Activated B cell treated with CpG ODN at 0.5 μM for 24 hours (primary cell): Measurements from ENCODE around the gene HRC. TPM values are rescaled to one million over a fixed set of nuclear protein-coding genes. Genes with fewer than 3 reads are reported as not detected.
A peak's percentile ranks its signal among the peaks of the same experiment; 100 is the strongest.
"Not testable (repeated sequence)": the region's sequence is repeated elsewhere in the genome, so short reads cannot be mapped to it uniquely, and the experiment has no call there.

Experiments
- ATAC-seq: fragments of 200-7000 bp; cut with Tn5 transposase; one replicate; pipeline ENCODE4 v1.10.0; 2021; ENCODE audit warnings: low read depth, mild to moderate bottlenecking, moderate library complexity
- CTCF ChIA-PET: fragments of 350-600 bp; sonication (Branson Sonifier 250); formaldehyde crosslinking; loops from one replicate; lab custom pipeline; 2021; ENCODE audit warnings: antibody characterized with exemption; lab: Charles Lee
- POLR2A ChIA-PET: fragments of 350-600 bp; sonication (Branson Sonifier 250); formaldehyde crosslinking; loops from one replicate; lab custom pipeline; 2021; ENCODE audit warnings: antibody characterized with exemption; lab: Charles Lee
- DNase-seq: peaks from one replicate; pipeline ENCODE4 v3.0.0; 2022
- H3K27ac Mint-ChIP-seq: one replicate; pipeline ENCODE4 v1.8.0; 2020; ENCODE audit warnings: mixed read lengths
- H3K27me3 Mint-ChIP-seq: one replicate; pipeline ENCODE4 v1.8.0; 2021; ENCODE audit warnings: mixed read lengths
- H3K36me3 Mint-ChIP-seq: one replicate; pipeline ENCODE4 v1.8.0; 2021; ENCODE audit warnings: low read depth, mixed read lengths
- H3K4me1 Mint-ChIP-seq: one replicate; pipeline ENCODE4 v1.8.0; 2021; ENCODE audit warnings: mixed read lengths
- H3K4me3 Mint-ChIP-seq: one replicate; pipeline ENCODE4 v1.8.0; 2020; ENCODE audit warnings: mild to moderate bottlenecking, mixed read lengths
- H3K9me3 Mint-ChIP-seq: one replicate; pipeline ENCODE4 v1.8.0; 2020; ENCODE audit warnings: mixed read lengths
- intact Hi-C: fragments of 100-400 bp; cut with micrococcal nuclease; formaldehyde crosslinking; loops from one replicate; pipeline ENCODE4 v1.15.1; 2024
- total RNA-seq: library from RNA; stranded (reverse); gene quantifications from 2 replicates; pipeline ENCODE4 v1.2.3, GENCODE V29; 2022
- TF ChIP-seq, protein P1 (sequence below): fragments of 200-600 bp; IDR thresholded peaks from one replicate; pipeline ENCODE4 v1.8.0; 2022; ENCODE audit warnings: antibody characterized with exemption, mild to moderate bottlenecking

The HRC gene
- total RNA-seq, 1 donor from 2014 or later, result not detected

DNA sequence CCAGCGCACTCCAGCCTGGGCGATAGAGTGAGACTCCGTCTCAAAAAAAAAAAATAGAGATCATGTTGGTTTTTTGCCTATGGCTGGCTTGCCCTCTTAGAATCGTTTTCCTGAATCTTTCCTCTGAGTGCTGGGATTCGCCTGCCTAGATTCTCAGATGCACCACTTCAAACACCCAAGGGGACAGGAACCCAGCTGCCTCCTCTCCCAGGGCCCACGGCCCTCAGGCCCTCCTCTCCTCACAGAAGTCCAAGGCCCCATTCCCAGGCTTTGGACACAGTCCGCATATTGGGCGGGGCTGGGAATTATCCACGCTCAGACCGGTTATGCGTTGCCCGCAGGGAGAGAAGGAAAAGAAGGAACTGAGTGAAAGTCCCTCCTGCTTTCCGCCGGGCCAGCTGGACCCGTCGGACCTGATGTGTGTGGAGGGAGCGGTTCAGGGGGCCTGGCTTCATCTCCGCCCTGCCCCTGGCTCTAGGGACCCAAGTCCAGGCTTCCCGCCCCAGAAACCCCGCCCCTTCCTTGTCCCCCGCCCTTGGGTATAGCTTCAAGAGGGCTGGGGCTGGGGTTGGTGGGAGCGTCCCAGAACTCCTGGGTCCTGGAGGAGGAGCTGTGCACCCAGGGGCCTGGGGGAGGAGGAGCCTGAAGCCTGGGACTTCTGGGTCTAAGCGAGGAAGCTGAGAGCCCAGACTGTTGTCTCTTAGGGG lies 30.0 kb downstream of the HRC start:
- ChIA-PET CTCF (no interaction called here), POLR2A (interaction anchor here (0.6 kb wide), 1 partner anchor 10 kb away, joined by 5 read pairs; no protein-coding TSS in a partner anchor)
- peaks cover 7% of the 10 kb centered on the region for H3K27me3 Mint-ChIP-seq
- TF ChIP-seq, protein P1, sequence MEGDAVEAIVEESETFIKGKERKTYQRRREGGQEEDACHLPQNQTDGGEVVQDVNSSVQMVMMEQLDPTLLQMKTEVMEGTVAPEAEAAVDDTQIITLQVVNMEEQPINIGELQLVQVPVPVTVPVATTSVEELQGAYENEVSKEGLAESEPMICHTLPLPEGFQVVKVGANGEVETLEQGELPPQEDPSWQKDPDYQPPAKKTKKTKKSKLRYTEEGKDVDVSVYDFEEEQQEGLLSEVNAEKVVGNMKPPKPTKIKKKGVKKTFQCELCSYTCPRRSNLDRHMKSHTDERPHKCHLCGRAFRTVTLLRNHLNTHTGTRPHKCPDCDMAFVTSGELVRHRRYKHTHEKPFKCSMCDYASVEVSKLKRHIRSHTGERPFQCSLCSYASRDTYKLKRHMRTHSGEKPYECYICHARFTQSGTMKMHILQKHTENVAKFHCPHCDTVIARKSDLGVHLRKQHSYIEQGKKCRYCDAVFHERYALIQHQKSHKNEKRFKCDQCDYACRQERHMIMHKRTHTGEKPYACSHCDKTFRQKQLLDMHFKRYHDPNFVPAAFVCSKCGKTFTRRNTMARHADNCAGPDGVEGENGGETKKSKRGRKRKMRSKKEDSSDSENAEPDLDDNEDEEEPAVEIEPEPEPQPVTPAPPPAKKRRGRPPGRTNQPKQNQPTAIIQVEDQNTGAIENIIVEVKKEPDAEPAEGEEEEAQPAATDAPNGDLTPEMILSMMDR, result no peak
- no peaks in the 10 kb centered on the region for H3K36me3 Mint-ChIP-seq
- no peak overlapping the region for H3K4me3 Mint-ChIP-seq
- H3K9me3 Mint-ChIP-seq, result no peaks in the 10 kb centered on the region
- DNase-seq (no peak), ATAC-seq (no peak)
- intact Hi-C loops, result no loop called here
- H3K27ac Mint-ChIP-seq, result no peak overlapping the region
- peaks cover 20% of the 10 kb centered on the region for H3K4me1 Mint-ChIP-seq

DNA sequence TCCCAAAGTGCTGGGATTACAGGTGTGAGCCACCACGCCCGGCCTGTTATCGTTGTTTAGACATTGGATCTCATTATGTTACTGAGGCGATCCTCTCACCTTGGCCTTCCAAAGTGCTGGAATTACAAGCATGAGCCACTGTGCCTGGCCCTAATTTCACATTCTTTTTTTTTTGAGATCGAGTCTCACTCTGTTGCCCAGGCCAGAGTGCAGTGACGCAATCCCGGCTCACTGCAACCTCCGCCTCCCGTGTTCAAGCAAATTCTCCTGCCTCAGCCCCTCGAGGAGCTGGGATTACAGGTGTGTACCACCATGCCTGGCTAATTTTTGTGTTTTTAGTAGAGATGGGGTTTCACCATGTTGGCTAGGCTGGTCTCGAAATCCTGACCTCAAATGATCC lies 31.9 kb downstream of the HRC start:
- POLR2A ChIA-PET, result interaction anchor here (0.7 kb wide), 1 partner anchor 250 kb away, joined by 3 read pairs; no protein-coding TSS in a partner anchor
- CTCF ChIA-PET, H3K9me3 Mint-ChIP-seq, H3K4me3 Mint-ChIP-seq, ATAC-seq, intact Hi-C loops, DNase-seq, H3K36me3 Mint-ChIP-seq, H3K27me3 Mint-ChIP-seq, H3K27ac Mint-ChIP-seq: not testable (repeated sequence)
- H3K4me1 Mint-ChIP-seq, result peaks cover 21% of the 10 kb centered on the region

DNA sequence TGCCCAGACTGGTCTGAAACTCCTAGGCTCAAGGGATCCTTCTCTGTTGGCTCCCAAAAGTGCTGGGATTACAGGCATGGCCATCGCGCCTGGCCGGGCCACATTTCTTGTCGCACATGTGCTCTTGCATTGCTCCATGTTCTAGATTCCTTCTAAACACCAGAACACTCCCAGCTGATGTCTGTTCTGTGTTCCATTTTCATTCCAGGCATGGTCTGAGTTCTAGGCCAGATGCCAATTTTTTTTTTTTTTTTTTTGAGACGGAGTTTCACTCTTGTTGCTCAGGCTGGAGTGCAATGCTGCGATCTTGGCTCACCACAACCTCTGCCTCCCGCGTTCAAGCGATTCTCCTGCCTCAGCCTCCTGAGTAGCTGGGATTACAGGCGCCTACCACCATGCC lies 33.4 kb downstream of the HRC start:
- H3K36me3 Mint-ChIP-seq, ATAC-seq, DNase-seq, intact Hi-C loops, H3K27ac Mint-ChIP-seq, H3K4me3 Mint-ChIP-seq, CTCF ChIA-PET, H3K27me3 Mint-ChIP-seq, H3K9me3 Mint-ChIP-seq: not testable (repeated sequence)
- POLR2A ChIA-PET, result interaction anchor here (0.7 kb wide), 1 partner anchor 11 kb away, joined by 3 read pairs; no protein-coding TSS in a partner anchor
- H3K4me1 Mint-ChIP-seq, result peaks cover 29% of the 10 kb centered on the region

DNA sequence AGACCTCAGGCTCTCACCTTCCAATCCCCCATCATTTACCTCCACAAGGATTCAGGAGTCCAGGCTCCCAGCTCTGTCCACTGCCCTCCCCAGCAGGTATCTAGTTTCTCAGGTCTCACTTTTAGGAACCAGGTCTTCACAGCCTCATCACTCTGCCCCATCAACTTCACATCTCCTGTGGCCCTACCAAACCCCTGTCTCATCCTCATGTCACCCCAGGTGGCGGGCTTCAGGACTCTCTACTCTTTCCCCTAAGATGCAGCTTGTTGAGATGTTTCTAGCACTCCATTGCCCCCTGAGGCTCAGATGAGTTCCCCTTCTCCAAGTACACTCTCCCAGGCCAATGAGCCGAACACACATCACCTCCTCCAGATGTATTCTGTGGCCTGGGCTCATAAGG lies 34.3 kb downstream of the HRC start:
- ChIA-PET POLR2A (interaction anchor here (0.9 kb wide), 1 partner anchor 25 kb away, joined by 3 read pairs; no protein-coding TSS in a partner anchor), CTCF (interaction anchor here (1.5 kb wide), 1 partner anchor 23 kb away, joined by 3 read pairs; no protein-coding TSS in a partner anchor)
- H3K9me3 Mint-ChIP-seq, result no peaks in the 10 kb centered on the region
- DNase-seq, result no peak
- peaks cover 36% of the 10 kb centered on the region for H3K4me1 Mint-ChIP-seq
- peak overlapping the region; percentile 9 for H3K27ac Mint-ChIP-seq
- intact Hi-C loops, result no loop called here
- peak overlapping the region; percentile 71 for H3K4me3 Mint-ChIP-seq
- H3K27me3 Mint-ChIP-seq, result peaks cover 7% of the 10 kb centered on the region
- no peaks in the 10 kb centered on the region for H3K36me3 Mint-ChIP-seq
- no peak for ATAC-seq
- TF ChIP-seq, protein P1, result no peak

DNA sequence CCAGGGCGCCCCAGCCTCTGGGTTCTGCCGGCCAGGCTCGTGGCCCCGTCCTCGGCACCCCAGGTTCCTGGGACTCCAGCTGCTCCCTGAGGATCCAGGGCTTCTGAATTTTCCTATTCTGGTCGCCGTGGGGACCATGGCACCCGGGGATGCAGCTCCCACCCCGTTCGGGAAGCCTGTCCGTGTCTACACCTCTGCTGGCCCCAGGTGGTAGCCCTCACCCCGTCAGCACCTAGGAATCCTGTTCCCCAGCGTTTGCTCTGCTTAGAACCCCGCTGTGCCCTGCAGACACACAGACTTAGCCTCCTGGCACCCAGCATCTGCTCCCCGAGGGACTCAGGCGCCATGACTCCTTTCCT lies 34.9 kb downstream of the HRC start:
- intact Hi-C loops, result no loop called here
- peaks cover 7% of the 10 kb centered on the region for H3K27me3 Mint-ChIP-seq
- POLR2A ChIA-PET, result interaction anchor here (0.9 to 1.3 kb wide), 3 partner anchors 8 to 25 kb away, joined by 3 to 4 read pairs (median 3); no protein-coding TSS in a partner anchor
- peak overlapping the region; percentile 71 for H3K4me3 Mint-ChIP-seq
- H3K36me3 Mint-ChIP-seq, result no peaks in the 10 kb centered on the region
- peaks cover 36% of the 10 kb centered on the region for H3K4me1 Mint-ChIP-seq
- CTCF ChIA-PET, result interaction anchor here (0.6 to 1.5 kb wide), 2 partner anchors 23 to 78 kb away, joined by 3 read pairs; no protein-coding TSS in a partner anchor
- DNase-seq (no peak), ATAC-seq (no peak)
- TF ChIP-seq, protein P1, result no peak
- no peaks in the 10 kb centered on the region for H3K9me3 Mint-ChIP-seq
- H3K27ac Mint-ChIP-seq, result no peak overlapping the region
